ENCODE measurements around the gene ARPC1A.
"Not testable (repeated sequence)": the region's sequence is repeated elsewhere in the genome, so short reads cannot be mapped to it uniquely, and the experiment has no call there.

Gene ARPC1A

DNA sequence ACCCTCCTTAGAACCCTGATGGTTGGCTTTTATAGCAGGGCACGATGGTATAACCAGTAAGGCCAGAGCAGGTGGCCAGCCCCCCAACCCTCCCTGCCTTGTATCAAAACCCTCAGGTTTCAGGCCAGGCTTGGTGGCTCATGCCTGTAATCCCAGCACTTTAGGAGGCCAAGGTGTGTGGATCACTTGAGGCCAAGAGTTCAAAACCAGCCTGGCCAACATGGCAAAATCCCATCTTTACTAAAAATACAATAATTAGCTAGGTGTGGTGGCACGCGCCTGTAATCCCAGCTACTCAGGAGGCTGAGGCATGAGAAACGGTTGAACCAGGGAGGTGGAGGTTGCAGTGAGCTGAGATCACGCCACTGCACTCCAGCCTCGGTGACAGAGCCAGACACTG, 3.0 kb upstream of the ARPC1A start:
- not testable (repeated sequence) for DNase-seq (ENCODE audit: low read depth)

GRCh38 chr7:99324559-99324958, 1.1 kb upstream of the ARPC1A start:
- DNase-seq (ENCODE audit: low read depth) = no peak

DNA sequence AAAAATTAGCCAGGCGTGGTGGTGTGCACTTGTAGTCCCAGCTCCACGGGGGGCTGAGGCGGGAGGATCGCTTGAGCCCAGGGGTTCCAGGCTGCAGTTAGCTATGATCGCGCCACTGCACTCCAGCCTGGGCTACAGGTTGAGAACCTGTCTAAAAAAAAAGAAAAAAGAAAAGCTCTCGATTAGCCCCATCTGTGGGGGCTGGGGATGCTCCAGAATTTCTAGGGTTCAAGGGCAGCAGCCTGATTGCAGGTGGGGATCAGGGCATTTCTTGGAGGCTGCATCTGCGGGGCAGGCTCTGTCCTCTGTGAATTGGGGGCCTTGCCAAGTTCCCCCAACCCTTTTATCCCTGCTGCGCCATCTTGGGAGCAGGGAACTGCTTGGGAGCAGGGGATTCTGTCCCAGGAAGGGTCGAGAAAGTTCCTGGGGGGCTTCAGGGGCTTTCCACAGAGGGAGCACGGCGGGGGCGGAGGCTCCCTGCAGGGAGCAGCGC, 651 bp upstream of the ARPC1A start:
- no peak for DNase-seq (ENCODE audit: low read depth)

- DNase-seq (ENCODE audit: low read depth) = no peak
Observed at GRCh38 chr7:99326408-99326782, 697 bp downstream of the ARPC1A start.

DNA sequence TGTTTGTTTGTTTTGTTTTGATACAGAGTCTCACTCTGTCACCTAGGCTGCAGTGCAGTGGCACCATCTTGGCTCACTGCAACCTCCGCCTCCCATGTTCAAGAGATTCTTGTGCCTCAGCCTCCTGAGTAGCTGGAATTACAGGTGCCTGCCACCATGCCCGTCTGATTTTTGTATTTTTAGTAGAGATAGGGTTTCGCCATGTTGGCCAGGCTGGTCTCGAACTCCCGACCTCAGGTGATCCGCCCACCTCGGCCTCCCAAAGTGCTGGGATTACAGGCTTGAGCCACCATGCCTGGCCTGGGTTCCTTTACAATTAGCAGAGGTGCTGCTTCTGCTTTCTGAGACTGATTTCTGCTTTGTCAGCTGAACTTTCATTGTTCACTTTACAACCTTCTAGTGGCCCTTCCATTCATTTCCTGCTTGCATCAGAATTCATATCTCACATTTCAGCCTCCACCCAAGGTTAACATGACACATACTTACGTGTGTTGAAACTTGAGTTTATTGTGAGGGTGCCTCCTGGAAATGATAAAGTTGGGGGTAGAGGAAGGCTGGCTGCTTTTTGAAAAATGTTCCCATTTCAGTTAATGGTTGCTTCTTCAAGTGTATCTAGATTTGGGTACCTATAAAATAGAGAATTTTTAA, 4.7 kb downstream of the ARPC1A start:
- peak; percentile 77 for DNase-seq (ENCODE audit: low read depth)

GRCh38 chr7:99331002-99331401, 5.3 kb downstream of the ARPC1A start:
- no peak for DNase-seq (ENCODE audit: low read depth)

DNA sequence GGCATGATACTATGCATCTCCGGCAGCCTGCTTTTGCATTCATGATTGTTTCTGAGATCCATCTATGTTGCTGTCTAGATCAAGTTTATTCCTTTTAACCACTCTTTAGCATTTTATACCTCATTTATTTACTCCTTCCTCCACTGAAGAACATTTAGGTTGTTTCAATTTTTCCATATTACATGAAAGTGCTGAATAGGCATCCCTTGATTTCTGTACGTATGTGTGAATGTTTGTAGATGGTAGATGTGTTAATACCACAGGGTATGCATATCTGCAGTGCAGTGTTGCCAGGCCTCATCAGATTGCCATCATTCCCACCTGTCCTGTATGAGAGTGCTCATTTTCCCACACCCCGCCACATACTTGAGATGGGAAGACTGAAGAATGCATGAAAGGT, 13.9 kb downstream of the ARPC1A start:
- no peak for DNase-seq (ENCODE audit: low read depth)

- DNase-seq (ENCODE audit: low read depth) = no peak
Observed at GRCh38 chr7:99340659-99341058, 15.0 kb downstream of the ARPC1A start.

DNA sequence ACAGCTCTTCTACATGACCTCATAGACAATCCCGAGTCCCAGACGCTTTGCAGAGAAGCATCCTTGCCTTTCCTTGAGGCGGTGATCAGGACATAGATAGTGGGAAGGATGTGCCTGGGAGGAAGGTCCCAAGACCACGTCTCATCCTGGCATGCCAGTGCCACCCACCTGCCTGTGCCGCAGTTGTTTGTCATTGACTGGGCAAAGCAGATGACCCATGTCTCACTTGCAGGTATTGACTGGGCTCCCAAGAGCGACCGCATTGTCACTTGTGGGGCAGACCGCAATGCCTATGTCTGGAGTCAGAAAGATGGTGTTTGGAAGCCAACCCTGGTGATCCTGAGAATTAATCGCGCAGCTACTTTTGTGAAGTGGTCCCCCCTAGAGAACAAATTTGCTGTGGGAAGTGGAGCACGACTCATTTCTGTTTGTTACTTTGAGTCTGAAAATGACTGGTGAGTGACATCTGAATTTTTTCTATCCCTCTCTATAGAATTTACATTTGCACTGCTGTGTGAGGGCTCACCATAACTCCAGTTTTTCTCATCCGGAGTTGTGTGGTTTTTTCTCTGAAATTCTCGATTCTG, 18.5 kb downstream of the ARPC1A start:
- DNase-seq (ENCODE audit: low read depth) = no peak

- DNase-seq (ENCODE audit: low read depth) = not testable (repeated sequence)
Observed at GRCh38 chr7:99350641-99351040, 24.9 kb downstream of the ARPC1A start.

DNA sequence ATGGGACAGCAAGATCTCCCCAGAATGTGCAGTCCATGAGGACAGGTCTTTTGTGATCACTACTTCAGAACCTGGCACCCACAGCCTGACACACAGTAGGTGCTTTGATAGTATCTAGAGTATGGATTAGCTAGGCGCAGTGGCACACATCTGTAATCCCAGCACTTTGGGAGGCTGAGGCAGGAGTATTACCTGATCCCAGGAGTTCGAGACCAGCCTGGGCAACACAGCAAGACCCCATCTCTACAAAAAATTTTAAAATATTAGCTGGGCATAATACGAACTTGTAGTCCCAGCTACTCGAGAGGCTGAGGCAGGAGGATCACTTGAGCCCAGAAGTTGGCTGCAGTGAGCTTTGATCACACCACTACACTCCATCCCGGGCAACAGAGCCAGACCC, 26.5 kb downstream of the ARPC1A start:
- no peak for DNase-seq (ENCODE audit: low read depth)

DNA sequence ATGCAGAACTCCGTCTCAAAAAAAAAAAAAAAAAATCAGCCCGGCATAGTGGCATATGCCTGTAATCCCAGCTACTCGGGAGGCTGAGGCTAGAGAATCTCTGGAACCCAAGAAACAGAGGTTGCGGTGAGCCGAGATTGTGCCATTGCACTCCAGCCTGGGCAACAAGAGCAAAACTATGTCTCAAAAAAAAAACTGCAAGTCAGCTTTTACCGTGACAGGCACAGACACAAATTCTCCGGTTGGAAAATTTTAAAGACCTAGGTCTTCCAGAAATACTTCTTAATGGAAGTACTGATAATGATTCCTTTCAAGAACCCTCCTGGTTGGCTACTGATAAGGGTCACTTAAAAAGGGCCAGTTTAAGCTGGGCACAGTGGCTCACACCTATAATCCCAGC, 29.4 kb downstream of the ARPC1A start:
- DNase-seq (ENCODE audit: low read depth) = no peak

DNA sequence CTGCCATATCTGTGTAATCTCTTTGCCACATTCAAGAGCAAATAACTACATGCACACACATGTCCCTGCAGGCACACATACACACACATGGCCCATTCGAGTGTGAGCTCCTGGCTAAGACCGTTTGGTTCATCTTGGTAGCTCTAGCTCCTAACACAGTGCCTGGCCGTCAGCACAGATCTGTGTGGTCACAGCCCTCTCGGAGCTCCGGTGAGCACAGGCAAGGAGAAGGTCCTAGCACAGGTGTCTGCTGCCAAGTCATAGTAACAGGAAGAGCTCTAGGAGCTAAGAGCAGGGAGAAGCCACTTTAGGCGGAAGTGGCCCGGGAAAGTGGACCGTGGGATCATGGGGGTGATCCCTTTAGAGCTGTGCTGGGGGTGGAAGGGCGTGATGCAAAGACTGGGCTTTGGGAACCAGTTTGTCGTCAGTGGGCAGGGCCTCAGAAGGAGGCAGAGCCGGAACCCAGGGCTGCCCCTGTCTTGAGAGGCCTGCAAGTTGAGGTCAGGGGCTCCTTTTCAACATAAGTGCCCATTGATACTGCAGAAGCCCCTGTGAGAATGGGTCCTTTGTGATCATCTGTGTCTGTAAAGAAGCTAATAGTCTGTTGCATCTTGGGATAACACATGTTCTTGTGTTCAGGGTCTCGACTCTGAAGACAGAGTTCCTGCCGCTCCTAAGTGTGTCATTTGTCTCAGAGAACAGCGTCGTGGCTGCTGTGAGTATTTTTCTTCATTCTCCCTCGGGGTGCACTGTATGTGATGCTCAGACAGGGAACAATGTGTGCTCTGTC, 32.2 kb downstream of the ARPC1A start:
- DNase-seq (ENCODE audit: low read depth) = no peak

DNA sequence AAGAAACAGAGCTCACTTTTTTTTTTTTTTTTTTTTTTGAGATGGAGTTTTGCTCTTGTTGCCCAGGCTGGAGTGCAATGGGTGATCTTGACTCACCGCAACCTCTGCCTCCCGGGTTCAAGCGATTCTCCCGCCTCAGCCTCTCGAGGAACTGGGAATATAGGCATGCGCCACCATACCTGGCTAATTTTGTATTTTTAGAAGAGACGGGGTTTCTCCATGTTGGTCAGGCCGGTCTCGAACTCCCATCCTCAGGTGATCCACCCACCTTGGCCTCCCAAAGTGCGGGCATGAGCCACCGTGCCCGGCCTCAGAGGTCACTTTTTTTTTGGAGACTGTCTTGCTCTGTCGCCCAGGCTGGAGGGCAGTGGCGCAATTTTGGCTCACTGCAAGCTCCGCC, 32.8 kb downstream of the ARPC1A start:
- DNase-seq (ENCODE audit: low read depth) = not testable (repeated sequence)

DNA sequence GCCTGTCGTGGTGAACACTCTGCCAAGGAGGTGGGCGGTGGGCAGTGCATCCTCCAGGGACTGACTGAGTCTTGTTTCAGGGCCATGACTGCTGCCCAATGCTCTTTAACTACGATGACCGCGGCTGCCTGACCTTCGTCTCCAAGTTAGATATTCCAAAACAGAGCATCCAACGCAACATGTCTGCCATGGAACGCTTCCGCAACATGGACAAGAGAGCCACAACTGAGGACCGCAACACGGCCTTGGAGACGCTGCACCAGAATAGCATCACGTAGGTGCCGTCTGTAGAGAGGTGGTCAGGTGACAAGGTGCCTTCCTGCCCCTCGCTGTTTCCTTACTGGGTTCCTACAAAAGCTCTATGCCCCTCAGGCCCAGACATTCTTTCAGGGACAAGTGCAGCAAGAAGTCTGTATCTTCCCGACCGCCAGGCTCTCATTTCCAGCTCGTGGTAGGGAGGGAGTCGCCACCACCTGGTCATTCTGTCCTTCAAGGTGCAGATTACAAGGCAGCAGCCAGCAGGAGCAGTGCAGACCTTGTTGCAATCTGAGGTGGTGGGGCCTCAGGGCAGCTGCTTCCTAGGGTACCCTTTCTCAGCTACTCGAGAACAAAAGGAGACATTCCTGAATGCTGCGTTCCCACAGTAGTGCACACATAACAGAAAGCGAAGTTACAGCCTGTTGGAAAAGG, 33.9 kb downstream of the ARPC1A start:
- DNase-seq (ENCODE audit: low read depth) = no peak

- no peak for DNase-seq (ENCODE audit: low read depth)
Observed at GRCh38 chr7:99362801-99363200, 37.1 kb downstream of the ARPC1A start.

DNA sequence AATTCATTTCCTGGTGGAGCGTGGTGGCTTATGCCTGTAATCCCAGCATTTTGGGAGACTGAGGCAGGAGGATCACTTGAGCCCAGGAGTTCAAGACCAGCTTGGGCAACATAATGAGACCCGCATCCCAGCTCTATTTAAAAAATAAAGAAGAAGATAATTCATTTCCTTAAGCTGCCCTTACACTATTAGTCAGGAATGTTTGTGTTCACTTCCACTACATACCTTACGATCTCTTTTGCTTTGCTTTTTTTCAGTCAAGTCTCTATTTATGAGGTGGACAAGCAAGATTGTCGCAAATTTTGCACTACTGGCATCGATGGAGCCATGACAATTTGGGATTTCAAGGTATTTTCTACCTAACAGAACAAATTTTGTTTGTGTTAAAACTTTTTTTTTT, 37.6 kb downstream of the ARPC1A start:
- no peak for DNase-seq (ENCODE audit: low read depth)

DNA sequence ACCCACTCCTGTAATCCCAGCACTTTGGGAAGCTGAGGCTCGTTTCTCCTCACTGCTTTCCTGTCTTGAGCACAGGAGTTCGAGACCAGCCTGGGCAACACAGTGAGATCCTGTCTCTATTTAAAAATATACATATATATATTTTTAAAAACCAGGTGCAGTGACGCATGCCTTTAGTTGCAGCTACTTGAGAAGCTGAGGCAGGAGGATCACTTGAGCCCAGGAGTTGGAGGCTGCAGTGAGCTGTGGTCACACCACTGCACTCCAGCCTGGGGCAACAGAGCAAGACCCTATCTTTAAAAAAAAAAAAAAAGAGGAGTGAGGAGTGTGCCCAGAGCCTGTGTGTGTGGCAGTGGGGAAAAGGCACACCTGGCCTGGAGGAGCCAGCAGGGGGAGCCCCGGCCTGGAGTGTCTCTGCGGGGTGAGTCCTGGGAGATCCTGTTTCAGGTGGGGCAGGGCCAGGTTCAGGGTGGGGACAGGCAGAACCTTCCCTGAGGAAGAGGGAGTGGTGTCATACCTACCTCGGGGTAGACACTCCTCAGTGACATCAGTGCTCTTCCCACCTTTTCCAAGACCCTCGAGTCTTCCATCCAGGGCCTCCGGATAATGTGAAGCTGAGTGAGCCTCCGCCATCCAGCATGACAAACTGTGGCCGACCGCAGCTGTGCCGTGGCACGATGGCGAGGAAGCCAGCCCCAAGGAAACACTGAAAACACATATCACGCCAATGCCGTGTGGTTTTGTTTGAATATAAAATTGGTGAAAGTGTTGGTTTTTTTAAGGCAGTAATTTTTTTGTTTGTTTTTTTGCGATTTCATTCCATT, 39.8 kb downstream of the ARPC1A start:
- DNase-seq (ENCODE audit: low read depth) = no peak

DNA sequence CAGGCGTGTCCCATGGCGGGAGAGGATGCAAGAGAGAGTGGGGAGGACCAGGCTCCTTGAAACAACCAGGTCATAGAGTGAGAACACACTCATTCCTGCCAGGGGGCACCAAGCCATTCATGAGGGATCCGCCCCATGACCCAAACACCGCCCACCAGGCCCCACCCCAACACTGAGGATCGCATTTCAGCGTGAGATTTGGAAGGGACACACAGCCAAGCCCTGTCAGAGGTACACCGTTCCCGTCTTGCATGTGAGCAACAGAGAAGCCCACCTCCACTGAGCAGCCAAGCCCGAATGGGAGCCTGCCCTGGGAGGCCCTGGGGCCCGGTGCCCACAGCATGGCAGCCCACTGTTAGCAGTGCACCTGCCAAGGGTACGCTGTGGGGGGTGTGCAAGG, 40.9 kb downstream of the ARPC1A start:
- DNase-seq (ENCODE audit: low read depth) = no peak

- no peak for DNase-seq (ENCODE audit: low read depth)
Observed at GRCh38 chr7:99368750-99369389, 43.2 kb downstream of the ARPC1A start.

DNA sequence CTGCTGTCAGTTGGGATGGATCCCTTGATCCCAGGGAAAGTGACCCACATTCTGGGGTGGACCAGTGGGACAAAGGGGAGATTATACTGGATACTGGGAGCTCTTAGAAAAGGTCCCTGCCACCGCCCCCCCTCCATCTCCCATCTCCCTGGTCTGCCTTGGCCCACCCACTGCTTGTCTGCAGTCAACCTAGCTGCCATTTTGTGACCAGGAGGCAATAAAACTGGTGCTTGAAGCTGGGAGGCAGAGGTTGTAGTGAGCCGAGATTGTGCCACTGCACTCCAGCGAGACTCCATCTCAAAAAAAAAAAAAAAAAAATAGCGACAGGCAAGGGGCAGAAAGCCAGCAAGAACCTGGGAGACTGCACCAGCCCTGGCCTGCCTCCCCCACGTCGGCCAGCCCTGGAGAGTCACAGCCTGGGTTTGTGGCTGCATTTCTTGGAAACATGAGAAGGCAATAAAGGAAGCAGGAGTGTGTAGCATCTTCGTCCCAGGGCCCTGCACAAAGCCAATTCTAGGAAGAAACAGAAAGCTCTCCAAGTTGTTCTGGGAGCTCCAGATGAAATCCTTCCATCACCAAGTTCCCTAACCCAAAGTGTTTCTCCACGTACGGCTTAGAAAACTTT, 44.2 kb downstream of the ARPC1A start:
- DNase-seq (ENCODE audit: low read depth) = no peak

All from stromal cell of bone marrow (primary cell).